ENCODE data around the gene NPIPA5. TPM values are rescaled to one million over a fixed set of nuclear protein-coding genes. Genes with fewer than 3 reads are reported as not detected.
"Not testable (repeated sequence)": the region's sequence is repeated elsewhere in the genome, so short reads cannot be mapped to it uniquely, and the experiment has no call there.

Gene NPIPA5
- total RNA-seq, 2 donors from 2014 or later: 0.75 to 3.7 TPM

DNA sequence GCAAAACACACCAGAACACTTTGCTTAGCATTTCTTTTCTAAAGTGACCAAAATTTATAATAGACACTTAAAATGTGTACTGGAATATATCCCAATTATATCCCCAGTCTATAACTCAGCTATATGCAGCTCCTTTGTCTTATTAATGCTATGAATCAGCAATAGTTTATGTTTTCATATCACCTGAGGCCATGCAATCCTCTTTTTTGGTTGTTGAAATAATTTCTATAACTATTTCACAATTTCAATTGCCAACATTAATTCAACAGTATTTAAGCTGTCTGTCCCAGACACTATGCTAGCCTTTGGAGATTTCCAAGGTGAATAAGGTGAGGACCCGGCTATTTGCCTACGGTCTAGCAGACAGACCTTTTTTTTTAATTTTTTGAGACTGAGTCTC, 39.1 kb upstream of the NPIPA5 start:
- Mint-ChIP-seq H3K36me3 (ENCODE audit: low read depth) (no peaks in the 10 kb centered on the region), H3K9me3 (no peaks in the 10 kb centered on the region), H3K4me1 (no peaks in the 10 kb centered on the region), H3K27ac (no peak overlapping the region), H3K4me3 (no peak overlapping the region), H3K27me3 (ENCODE audit: insufficient read depth) (no peaks in the 10 kb centered on the region)
- no peak overlapping the region for H3K4me3 ChIP-seq (ENCODE audit: low read length)
- H3K27ac ChIP-seq (ENCODE audit: low read depth, low read length): no peak overlapping the region
- H3K9me3 ChIP-seq (ENCODE audit: control insufficient read depth, low read length): no peaks in the 10 kb centered on the region
- H3K4me1 ChIP-seq (ENCODE audit: control insufficient read depth, insufficient read depth, low read length): no peaks in the 10 kb centered on the region
- TF ChIP-seq, protein P1, sequence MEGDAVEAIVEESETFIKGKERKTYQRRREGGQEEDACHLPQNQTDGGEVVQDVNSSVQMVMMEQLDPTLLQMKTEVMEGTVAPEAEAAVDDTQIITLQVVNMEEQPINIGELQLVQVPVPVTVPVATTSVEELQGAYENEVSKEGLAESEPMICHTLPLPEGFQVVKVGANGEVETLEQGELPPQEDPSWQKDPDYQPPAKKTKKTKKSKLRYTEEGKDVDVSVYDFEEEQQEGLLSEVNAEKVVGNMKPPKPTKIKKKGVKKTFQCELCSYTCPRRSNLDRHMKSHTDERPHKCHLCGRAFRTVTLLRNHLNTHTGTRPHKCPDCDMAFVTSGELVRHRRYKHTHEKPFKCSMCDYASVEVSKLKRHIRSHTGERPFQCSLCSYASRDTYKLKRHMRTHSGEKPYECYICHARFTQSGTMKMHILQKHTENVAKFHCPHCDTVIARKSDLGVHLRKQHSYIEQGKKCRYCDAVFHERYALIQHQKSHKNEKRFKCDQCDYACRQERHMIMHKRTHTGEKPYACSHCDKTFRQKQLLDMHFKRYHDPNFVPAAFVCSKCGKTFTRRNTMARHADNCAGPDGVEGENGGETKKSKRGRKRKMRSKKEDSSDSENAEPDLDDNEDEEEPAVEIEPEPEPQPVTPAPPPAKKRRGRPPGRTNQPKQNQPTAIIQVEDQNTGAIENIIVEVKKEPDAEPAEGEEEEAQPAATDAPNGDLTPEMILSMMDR (conservative IDR thresholded peaks at IDR 0.05): no peak
- no peak overlapping the region for H3K9ac ChIP-seq (ENCODE audit: extremely low read depth, low read length, poor library complexity, severe bottlenecking)
- no peaks in the 10 kb centered on the region for H3K36me3 ChIP-seq (ENCODE audit: control insufficient read depth, insufficient read depth, low read length)
- WGBS, 2 experiments (ENCODE audit: insufficient coverage in 1 of 2, insufficient read length in 1 of 2): 98 to 100% methylated on average over 2 of the region's 2 CpGs
- H3K27me3 ChIP-seq (ENCODE audit: control insufficient read depth, insufficient read depth, low read length, poor library complexity, severe bottlenecking): no peaks in the 10 kb centered on the region
- no peak for DNase-seq

- Histone ChIP-seq H3K36me3 (ENCODE audit: control insufficient read depth, insufficient read depth, low read length) (no peaks in the 10 kb centered on the region), H3K27ac (ENCODE audit: low read depth, low read length) (no peak overlapping the region), H3K9me3 (ENCODE audit: control insufficient read depth, low read length) (no peaks in the 10 kb centered on the region), H3K9ac (ENCODE audit: extremely low read depth, low read length, poor library complexity, severe bottlenecking) (no peak overlapping the region), H3K4me1 (ENCODE audit: control insufficient read depth, insufficient read depth, low read length) (no peaks in the 10 kb centered on the region), H3K4me3 (ENCODE audit: low read length) (no peak overlapping the region), H3K27me3 (ENCODE audit: control insufficient read depth, insufficient read depth, low read length, poor library complexity, severe bottlenecking) (no peaks in the 10 kb centered on the region)
- TF ChIP-seq, protein P1 (conservative IDR thresholded peaks at IDR 0.05): no peak
- DNase-seq: no peak
- no peaks in the 10 kb centered on the region for H3K36me3 Mint-ChIP-seq (ENCODE audit: low read depth)
- H3K4me3 Mint-ChIP-seq: no peak overlapping the region
- no peaks in the 10 kb centered on the region for H3K4me1 Mint-ChIP-seq
- WGBS, 2 experiments (ENCODE audit: insufficient coverage in 1 of 2, insufficient read length in 1 of 2): 100% methylated on average over 1 of the region's 3 CpGs; no CpG with 5 or more reads in 1 of the 2 experiments
- no peak overlapping the region for H3K27ac Mint-ChIP-seq
- no peaks in the 10 kb centered on the region for H3K9me3 Mint-ChIP-seq
- H3K27me3 Mint-ChIP-seq (ENCODE audit: insufficient read depth): no peaks in the 10 kb centered on the region
Observed at GRCh38 chr16:15415511-15415985, 37.5 kb upstream of the NPIPA5 start.

GRCh38 chr16:15409476-15409875, 31.4 kb upstream of the NPIPA5 start:
- not testable (repeated sequence) for H3K9ac ChIP-seq (ENCODE audit: extremely low read depth, low read length, poor library complexity, severe bottlenecking); H3K4me3 ChIP-seq (ENCODE audit: low read length); H3K4me1 ChIP-seq (ENCODE audit: control insufficient read depth, insufficient read depth, low read length); H3K9me3 ChIP-seq (ENCODE audit: control insufficient read depth, low read length); H3K9me3 Mint-ChIP-seq; H3K36me3 ChIP-seq (ENCODE audit: control insufficient read depth, insufficient read depth, low read length); H3K4me3 Mint-ChIP-seq; H3K36me3 Mint-ChIP-seq (ENCODE audit: low read depth); H3K27ac Mint-ChIP-seq; H3K27me3 ChIP-seq (ENCODE audit: control insufficient read depth, insufficient read depth, low read length, poor library complexity, severe bottlenecking); DNase-seq; H3K4me1 Mint-ChIP-seq; H3K27ac ChIP-seq (ENCODE audit: low read depth, low read length); H3K27me3 Mint-ChIP-seq (ENCODE audit: insufficient read depth)
- WGBS, 2 experiments (ENCODE audit: insufficient coverage in 1 of 2, insufficient read length in 1 of 2): 91 to 100% methylated on average over 1 to 5 of the region's 6 CpGs

- not testable (repeated sequence) for H3K27ac ChIP-seq (ENCODE audit: low read depth, low read length); H3K4me3 ChIP-seq (ENCODE audit: low read length); H3K36me3 ChIP-seq (ENCODE audit: control insufficient read depth, insufficient read depth, low read length); H3K9me3 Mint-ChIP-seq; H3K27ac Mint-ChIP-seq; DNase-seq; H3K4me3 Mint-ChIP-seq; H3K36me3 Mint-ChIP-seq (ENCODE audit: low read depth); H3K4me1 ChIP-seq (ENCODE audit: control insufficient read depth, insufficient read depth, low read length); H3K9ac ChIP-seq (ENCODE audit: extremely low read depth, low read length, poor library complexity, severe bottlenecking); H3K27me3 Mint-ChIP-seq (ENCODE audit: insufficient read depth); H3K27me3 ChIP-seq (ENCODE audit: control insufficient read depth, insufficient read depth, low read length, poor library complexity, severe bottlenecking); H3K9me3 ChIP-seq (ENCODE audit: control insufficient read depth, low read length); H3K4me1 Mint-ChIP-seq
- 90 to 92% methylated on average over 2 to 4 of the region's 4 CpGs for WGBS, 2 experiments (ENCODE audit: insufficient coverage in 1 of 2, insufficient read length in 1 of 2)
Observed at GRCh38 chr16:15407756-15408155, 29.7 kb upstream of the NPIPA5 start.

Measured in endodermal cell (in vitro differentiated cells).